ENCODE results near the gene C16orf95. TPM values are rescaled to one million over a fixed set of nuclear protein-coding genes. Genes with fewer than 3 reads are reported as not detected.

The C16orf95 gene
- total RNA-seq, 1 donor from 2014 or later: 3.5 TPM

GRCh38 chr16:87319997-87320491 is 2.9 kb upstream of the C16orf95 start:
- no peak for DNase-seq (ENCODE audit: extremely low read depth, low read depth, low spot score)

- no peak for DNase-seq (ENCODE audit: extremely low read depth, low read depth, low spot score)
Measured at GRCh38 chr16:87319011-87319410, 1.8 kb upstream of the C16orf95 start.

- no peak for DNase-seq (ENCODE audit: extremely low read depth, low read depth, low spot score)
Measured at GRCh38 chr16:87317750-87318644, 805 bp upstream of the C16orf95 start.

- no peak for DNase-seq (ENCODE audit: extremely low read depth, low read depth, low spot score)
Measured at GRCh38 chr16:87316450-87316922, 706 bp downstream of the C16orf95 start.

GRCh38 chr16:87314990-87315420 is 2.2 kb downstream of the C16orf95 start:
- no peak for DNase-seq (ENCODE audit: extremely low read depth, low read depth, low spot score)

GRCh38 chr16:87312008-87312407 is 5.2 kb downstream of the C16orf95 start:
- no peak for DNase-seq (ENCODE audit: extremely low read depth, low read depth, low spot score)

- DNase-seq (ENCODE audit: extremely low read depth, low read depth, low spot score): no peak
Measured at GRCh38 chr16:87311387-87311786, 5.8 kb downstream of the C16orf95 start.

- no peak for DNase-seq (ENCODE audit: extremely low read depth, low read depth, low spot score)
Measured at GRCh38 chr16:87310610-87311009, 6.6 kb downstream of the C16orf95 start.

- DNase-seq (ENCODE audit: extremely low read depth, low read depth, low spot score): no peak
Measured at GRCh38 chr16:87309620-87310525, 7.3 kb downstream of the C16orf95 start.

- no peak for DNase-seq (ENCODE audit: extremely low read depth, low read depth, low spot score)
Measured at GRCh38 chr16:87308826-87309225, 8.4 kb downstream of the C16orf95 start.

- no peak for DNase-seq (ENCODE audit: extremely low read depth, low read depth, low spot score)
Measured at GRCh38 chr16:87306516-87306915, 10.7 kb downstream of the C16orf95 start.

- DNase-seq (ENCODE audit: extremely low read depth, low read depth, low spot score): no peak
Measured at GRCh38 chr16:87305505-87306391, 11.4 kb downstream of the C16orf95 start.

GRCh38 chr16:87304951-87305350 is 12.2 kb downstream of the C16orf95 start:
- no peak for DNase-seq (ENCODE audit: extremely low read depth, low read depth, low spot score)

GRCh38 chr16:87303962-87304521 is 13.2 kb downstream of the C16orf95 start:
- no peak for DNase-seq (ENCODE audit: extremely low read depth, low read depth, low spot score)

- no peak for DNase-seq (ENCODE audit: extremely low read depth, low read depth, low spot score)
Measured at GRCh38 chr16:87303431-87303930, 13.7 kb downstream of the C16orf95 start.

- DNase-seq (ENCODE audit: extremely low read depth, low read depth, low spot score): no peak
Measured at GRCh38 chr16:87298857-87299465, 18.2 kb downstream of the C16orf95 start.

- DNase-seq (ENCODE audit: extremely low read depth, low read depth, low spot score): no peak
Measured at GRCh38 chr16:87297918-87298631, 19.1 kb downstream of the C16orf95 start.

- no peak for DNase-seq (ENCODE audit: extremely low read depth, low read depth, low spot score)
Measured at GRCh38 chr16:87297407-87297806, 19.8 kb downstream of the C16orf95 start.

Measured in glomerular endothelial cell (primary cell).